ENCODE data around the gene ARHGEF19. TPM values are rescaled to one million over a fixed set of nuclear protein-coding genes. Genes with fewer than 3 reads are reported as not detected.

Gene ARHGEF19
- total and polyA plus RNA-seq, 9 of the 15 experiments (the other 6 are each of a cell fraction or from before 2014, with no cell fraction given): 0.73 to 21.0 (median 5.2) TPM

DNA sequence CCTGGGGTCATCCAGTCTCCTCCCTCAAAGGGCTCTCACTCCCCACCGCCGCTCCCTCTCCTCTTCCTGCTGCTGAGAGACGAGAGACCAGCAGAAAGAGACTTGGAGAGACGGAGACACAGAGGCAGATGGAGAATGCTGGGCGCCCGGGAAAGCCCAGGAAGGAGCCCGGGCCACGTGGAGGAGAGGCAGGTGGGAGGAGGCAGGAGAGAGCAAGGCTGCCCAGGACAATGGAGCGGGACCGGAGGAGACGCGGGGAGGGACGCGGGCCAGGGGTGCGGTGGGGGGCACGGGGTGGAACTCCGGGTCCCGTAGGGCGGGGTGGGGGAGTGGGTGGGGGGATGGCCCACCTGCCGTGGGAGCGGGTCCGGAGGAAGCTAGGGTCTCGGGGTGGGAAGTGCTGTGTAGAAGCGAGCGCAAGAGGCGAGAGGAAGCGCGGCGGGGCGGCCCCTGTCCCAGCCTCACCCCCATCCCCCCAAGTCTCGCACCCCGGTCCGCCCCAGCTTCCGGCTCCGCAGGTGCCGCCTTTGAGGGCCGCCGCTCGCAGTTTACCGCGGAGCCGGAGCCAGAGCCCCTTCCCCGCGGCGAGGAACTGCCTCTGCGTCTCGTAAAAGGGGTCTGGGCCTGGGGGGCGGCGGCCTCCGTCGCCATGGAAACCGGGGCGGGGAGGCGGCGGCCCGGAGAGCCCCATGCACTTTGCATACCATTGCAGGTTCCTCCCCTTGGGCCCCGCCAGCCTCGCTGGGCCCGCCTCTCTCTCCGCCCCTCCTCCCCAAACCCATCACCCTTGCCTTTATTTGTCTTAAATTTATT lies 44.9 kb downstream of the ARHGEF19 start (continued):
- TF ChIP-seq TFAM (CRISPR knock-in tag; conservative IDR thresholded peaks at IDR 0.05) (no peak), POLR2G (IDR thresholded peaks at IDR 0.05; ENCODE audit: low read depth, low read length) (peak; percentile 68), SETDB1 (IDR thresholded peaks at IDR 0.05; ENCODE audit: low read length) (no peak), DNMT1 (IDR thresholded peaks at IDR 0.05) (no peak), MYBL2 (IDR thresholded peaks at IDR 0.05; ENCODE audit: low read depth) (no peak), MYBL2 (CRISPR knock-in tag; IDR thresholded peaks at IDR 0.05; ENCODE audit: borderline replicate concordance) (no peak), DACH1 (IDR thresholded peaks at IDR 0.05; ENCODE audit: partially characterized antibody) (no peak), DEAF1 (CRISPR knock-in tag; IDR thresholded peaks at IDR 0.05) (no peak), GABPB1 (CRISPR knock-in tag; IDR thresholded peaks at IDR 0.05) (peak; percentile 80), YY1 (IDR thresholded peaks at IDR 0.05; ENCODE audit: borderline replicate concordance in 1 of 3, control insufficient read depth in 1 of 3, extremely low read depth in 1 of 3, insufficient read depth in 3 of 3, insufficient read length in 1 of 3, insufficient replicate concordance in 2 of 3, low read depth in 1 of 3, low read length in 2 of 3) (peak in 2 of 3 experiments; percentile 22 to 72), FOXM1 (IDR thresholded peaks at IDR 0.05; ENCODE audit: low read depth) (no peak), FOXM1 (CRISPR knock-in tag; IDR thresholded peaks at IDR 0.05; ENCODE audit: low read depth) (0 out of 2 replicates have a peak, but pooled peaks have one; percentile 54), ARID4B (CRISPR knock-in tag; IDR thresholded peaks at IDR 0.05) (peak; percentile 71), HNRNPLL (IDR thresholded peaks at IDR 0.05; ENCODE audit: low read depth, low read length, poor library complexity, severe bottlenecking) (no peak)
- TF ChIP-seq, protein P1, sequence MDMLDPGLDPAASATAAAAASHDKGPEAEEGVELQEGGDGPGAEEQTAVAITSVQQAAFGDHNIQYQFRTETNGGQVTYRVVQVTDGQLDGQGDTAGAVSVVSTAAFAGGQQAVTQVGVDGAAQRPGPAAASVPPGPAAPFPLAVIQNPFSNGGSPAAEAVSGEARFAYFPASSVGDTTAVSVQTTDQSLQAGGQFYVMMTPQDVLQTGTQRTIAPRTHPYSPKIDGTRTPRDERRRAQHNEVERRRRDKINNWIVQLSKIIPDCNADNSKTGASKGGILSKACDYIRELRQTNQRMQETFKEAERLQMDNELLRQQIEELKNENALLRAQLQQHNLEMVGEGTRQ (CRISPR knock-in tag; IDR thresholded peaks at IDR 0.05): peak; percentile 49; the same call in 1 of the 2 replicates

Measured in K562 (cell line).